T-helper 1 cell (primary cell): ENCODE results near the gene DCK.

Experiments used
- DNase-seq, 5 donors: peaks; one replicate each; pipeline ENCODE4 v3.0.0-alpha.2; 2012 to 2020

DCK gene

GRCh38 chr4:71064521-71064920 is 71.1 kb downstream of the DCK start:
- no peak for DNase-seq

DNA sequence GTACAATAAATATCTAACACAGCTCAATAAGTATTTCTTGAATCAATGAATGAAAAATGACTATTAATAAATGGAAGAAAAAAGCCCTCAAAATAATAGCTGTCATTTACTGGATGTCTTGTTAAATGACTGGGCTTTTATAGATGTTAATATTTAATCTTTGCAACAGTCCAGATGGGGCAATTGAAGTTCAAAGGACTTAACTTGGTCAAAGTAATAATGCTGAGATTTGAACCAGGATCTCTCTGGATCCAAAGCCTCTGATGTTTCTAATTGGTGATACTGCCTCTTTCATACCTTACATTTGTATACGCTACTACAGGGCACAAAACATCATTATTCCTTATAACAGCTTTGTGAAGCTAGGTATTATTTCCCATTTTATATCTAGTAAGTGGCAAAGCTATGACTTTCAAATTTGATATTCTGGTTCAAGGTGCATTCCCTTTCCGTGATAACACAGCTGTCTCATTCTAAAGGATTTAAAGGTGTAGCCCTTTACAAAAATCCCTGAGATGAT is 72.6 kb downstream of the DCK start:
- DNase-seq = no peak

- no peak for DNase-seq
Observed at GRCh38 chr4:71066737-71067716, 73.6 kb downstream of the DCK start.

DNA sequence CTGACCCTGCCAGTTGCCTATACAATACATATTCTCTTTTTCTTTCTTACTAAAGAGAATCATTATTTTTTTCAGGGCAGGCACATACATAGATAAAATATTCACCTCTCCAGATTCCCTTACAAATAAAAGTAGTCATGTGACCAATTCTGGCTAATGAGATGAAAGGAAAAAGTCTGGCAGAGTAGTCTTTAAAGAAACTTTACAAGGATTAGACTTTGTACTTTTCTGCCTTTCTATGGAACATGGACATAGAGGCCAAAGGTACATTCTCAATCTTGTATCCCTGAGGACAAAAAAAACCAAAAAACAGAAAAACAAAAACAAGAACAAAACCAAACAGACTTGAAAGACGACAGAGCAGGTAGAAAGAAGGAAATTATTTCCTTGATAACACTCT is 75.6 kb downstream of the DCK start:
- no peak for DNase-seq

- no peak for DNase-seq
Observed at GRCh38 chr4:71070015-71070414, 76.6 kb downstream of the DCK start.

DNA sequence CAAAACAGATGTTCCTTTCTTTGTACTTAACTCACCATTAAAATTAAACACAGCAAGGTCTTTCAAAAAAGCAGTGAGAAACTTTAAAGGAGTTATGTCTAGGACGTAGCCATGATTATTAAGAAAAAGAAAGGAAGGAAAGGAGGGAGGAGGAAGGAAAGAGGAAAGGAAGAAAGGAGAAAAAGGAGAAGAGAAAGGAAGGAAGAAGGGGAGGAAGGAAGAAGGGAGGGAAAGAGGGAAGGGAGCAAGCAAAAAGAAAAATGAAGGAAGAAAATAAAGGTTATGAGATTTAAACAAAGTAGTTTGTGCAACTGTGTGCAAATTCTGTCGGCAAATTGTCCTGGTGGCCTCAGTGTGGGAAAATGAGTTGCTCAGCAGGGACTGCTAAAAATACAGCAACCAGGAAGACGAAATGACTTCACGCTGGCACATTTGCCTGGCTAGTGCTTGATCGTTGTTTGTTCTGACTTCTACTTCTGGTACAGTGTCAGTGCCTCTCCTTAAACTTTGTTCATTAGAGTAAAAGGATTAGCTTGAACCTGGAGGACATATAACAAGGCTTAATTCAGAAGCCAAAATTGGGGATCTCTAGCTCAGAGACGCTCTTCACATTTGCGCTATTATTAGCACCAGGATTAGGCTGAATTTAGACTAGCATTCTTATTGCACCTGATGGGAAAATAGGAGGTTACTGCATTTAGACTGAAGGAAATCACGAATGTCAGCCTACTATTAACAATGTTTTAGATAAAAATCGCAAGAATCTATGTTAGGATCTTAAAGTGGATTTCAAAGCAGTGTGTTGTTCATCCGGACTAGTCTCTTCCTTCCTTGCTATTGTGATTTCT is 81.2 kb downstream of the DCK start:
- DNase-seq = no peak
